KOPT-K1 (cell line): ENCODE results near the gene ZSCAN12.
A peak's percentile ranks its signal among the peaks of the same experiment; 100 is the strongest.

ENCODE experiments used
- H3K27ac ChIP-seq: fragments of 200-600 bp; sonication (generic); 2 replicates; pipeline ENCODE4 v1.5.1; 2016; ENCODE audit warnings: antibody characterized with exemption, mild to moderate bottlenecking, low read depth, low read length; ENCODE audit not compliant: poor library complexity, severe bottlenecking
- H3K36me3 ChIP-seq: fragments of 200-600 bp; sonication (generic); 2 replicates; pipeline ENCODE4 v1.5.1; 2017; ENCODE audit warnings: antibody characterized with exemption, mild to moderate bottlenecking, low read length, moderate library complexity; ENCODE audit not compliant: insufficient read depth
- H3K9me3 ChIP-seq: fragments of 200-600 bp; sonication (generic); 2 replicates; pipeline ENCODE4 v1.5.1; 2017; ENCODE audit warnings: antibody characterized with exemption, low read length, mild to moderate bottlenecking; ENCODE audit not compliant: insufficient read depth, poor library complexity, severe bottlenecking

The ZSCAN12 gene

DNA sequence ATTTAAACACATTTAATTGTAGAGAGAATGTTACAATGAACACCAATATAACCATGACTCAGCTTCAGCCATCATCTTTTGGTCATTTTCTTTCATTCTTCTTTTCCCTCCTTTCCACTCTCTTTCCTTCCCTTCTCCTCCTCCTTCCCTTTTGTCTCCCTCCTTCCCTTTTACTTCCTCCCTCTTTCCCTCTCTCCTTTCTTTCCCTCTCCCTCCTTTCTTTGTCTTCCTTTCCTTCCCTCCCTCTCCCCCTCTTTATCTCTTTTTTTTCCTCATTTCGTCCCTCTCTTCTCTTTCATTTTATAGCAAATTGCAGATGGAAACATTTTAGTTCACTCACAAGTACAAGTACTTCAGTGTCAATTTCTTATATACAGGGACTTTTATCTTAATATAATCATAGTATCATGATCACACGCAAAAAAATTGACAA lies 48.0 kb downstream of the ZSCAN12 start:
- H3K9me3 ChIP-seq, result no peaks in the 10 kb centered on the region
- H3K36me3 ChIP-seq, result no peaks in the 10 kb centered on the region; the same call in 1 of the 2 replicates
- no peak overlapping the region for H3K27ac ChIP-seq

DNA sequence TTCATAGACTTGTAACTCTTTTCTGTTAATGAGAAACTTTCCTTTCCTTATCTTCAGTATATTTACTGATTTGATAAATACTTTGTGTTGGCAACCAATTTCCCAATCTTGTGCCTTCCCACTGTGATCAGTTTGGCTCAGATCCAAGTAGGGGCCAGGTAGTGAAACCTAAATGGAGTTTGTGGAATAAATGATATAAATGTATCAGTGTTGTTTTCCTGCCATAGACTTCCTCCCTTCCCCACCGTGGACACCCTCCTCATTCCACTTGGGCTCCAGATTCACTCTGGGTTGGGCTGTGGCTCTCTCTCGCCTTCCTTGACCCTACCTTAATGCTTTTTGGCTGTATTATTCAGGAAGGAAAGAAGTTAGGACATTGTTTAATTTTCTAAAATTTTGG lies 48.5 kb downstream of the ZSCAN12 start:
- no peaks in the 10 kb centered on the region; the same call in 1 of the 2 replicates for H3K36me3 ChIP-seq
- H3K27ac ChIP-seq, result no peak overlapping the region
- H3K9me3 ChIP-seq, result no peaks in the 10 kb centered on the region

DNA sequence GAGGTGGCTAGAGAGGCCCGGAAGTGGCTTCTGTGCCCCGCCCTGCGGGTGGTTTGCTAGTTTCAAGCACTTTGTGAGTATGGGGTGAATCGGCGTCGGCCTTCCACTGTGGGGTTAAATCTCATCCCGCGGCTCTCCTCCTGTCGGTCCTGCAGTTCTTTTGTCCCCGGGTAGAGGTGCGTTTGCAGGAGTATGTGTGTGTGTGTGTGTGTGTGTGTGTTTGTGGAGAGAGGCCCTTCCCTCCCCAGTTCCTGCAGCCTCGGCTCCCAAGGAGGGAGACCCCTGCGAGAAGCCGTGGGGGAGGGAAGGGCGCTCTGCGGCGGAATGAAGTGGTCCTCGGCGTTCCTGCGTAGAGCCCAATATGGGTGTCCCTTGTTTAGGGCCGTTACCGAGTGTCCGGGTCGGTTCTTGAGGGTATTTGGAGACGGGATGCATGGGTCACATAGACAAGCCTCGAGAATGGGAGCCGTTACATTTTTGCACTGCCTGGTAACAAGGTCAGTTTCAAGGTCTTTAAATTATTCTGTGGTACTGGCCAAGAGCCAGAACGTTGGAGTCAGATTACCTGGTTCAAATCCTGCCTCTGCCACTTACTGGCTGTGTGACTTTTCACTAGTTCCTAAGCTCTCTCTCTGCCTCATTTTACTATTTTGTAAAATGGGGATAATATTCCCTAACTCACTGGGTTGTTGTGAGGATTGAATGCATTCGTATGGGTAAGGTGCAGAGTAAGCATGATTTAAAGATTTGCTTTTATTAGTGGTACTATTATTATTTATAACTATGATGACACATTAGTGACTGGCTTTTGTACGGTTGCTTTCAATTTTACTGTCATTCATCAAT lies 49.4 kb downstream of the ZSCAN12 start, which contains the start of gene ZKSCAN3:
TSS of gene ZKSCAN3 (plus strand) at position 56 of the 846 bp plus-strand sequence. CDS start 9,640 bp downstream, outside the sequence.
- H3K36me3 ChIP-seq, result no peaks in the 10 kb centered on the region; the same call in 1 of the 2 replicates
- no peaks in the 10 kb centered on the region for H3K9me3 ChIP-seq
- H3K27ac ChIP-seq, result peak within 1 kb of the TSS; percentile 76

DNA sequence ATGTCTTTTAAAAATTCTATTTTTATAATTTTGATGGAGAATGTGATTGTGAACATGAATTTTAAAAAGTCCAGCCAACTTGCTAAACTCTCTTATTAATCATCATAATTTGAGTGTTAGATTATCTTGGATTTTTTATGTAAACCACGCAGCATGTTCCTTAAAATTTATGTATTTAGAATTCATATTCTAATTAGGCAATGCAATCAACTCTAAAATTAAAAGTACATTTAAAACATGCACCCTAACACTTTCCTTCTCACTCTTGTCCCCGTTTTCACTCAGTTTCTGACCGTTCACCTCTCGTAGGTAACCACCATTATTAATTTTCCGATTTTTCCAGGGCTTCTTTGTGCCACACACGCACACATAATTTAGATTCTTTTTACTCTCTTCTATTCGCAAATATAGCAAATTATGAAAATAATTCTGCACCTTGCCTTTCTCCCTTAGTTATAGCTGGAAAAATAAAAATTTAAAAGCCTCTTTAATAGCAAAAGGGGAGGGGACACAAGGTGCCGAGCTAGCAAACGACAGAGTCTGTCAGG lies 50.1 kb downstream of the ZSCAN12 start:
- no peaks in the 10 kb centered on the region for H3K9me3 ChIP-seq
- H3K36me3 ChIP-seq, result no peaks in the 10 kb centered on the region; the same call in 1 of the 2 replicates
- H3K27ac ChIP-seq, result peak overlapping the region; percentile 76

DNA sequence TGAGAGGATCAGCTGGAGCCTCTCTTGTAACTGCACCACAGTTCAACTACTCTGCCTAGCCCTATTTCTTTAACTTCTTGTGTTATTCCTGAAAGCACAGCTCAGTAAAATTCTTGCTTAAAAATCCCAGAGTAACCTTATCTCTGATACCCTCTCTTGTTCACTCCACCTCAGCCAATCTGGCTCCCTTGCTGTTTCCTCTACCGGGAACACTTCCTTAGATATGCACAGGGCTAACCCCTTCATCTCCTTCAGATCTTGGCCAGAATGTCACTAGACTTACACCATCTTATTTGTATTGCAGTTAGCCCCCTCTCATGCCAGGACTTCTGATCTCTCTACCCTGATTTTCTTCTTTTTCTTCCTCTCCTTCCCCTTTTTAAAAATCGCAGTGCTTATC lies 52.4 kb downstream of the ZSCAN12 start:
- Histone ChIP-seq H3K36me3 (no peaks in the 10 kb centered on the region), H3K9me3 (no peaks in the 10 kb centered on the region), H3K27ac (no peak overlapping the region)

DNA sequence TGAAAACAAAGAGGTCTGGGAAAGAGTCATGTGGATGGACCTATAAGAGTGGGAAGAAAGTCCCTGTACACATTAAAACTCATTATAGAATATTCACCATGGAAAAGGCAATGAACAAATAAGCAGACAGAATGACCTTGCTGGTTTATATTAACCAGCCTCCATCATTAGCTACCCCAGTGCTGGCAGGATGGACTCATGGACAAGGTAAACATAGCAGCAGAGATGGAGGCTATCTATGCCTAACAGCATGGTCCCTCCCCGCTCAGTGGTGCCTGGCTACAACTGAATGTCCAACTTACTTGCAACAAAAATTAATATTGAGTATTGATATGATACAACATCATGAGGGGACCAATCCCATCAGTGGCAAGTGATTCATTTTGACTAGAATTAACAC lies 54.3 kb downstream of the ZSCAN12 start:
- Histone ChIP-seq H3K27ac (no peak overlapping the region), H3K9me3 (peaks cover 3% of the 10 kb centered on the region), H3K36me3 (no peaks in the 10 kb centered on the region)

DNA sequence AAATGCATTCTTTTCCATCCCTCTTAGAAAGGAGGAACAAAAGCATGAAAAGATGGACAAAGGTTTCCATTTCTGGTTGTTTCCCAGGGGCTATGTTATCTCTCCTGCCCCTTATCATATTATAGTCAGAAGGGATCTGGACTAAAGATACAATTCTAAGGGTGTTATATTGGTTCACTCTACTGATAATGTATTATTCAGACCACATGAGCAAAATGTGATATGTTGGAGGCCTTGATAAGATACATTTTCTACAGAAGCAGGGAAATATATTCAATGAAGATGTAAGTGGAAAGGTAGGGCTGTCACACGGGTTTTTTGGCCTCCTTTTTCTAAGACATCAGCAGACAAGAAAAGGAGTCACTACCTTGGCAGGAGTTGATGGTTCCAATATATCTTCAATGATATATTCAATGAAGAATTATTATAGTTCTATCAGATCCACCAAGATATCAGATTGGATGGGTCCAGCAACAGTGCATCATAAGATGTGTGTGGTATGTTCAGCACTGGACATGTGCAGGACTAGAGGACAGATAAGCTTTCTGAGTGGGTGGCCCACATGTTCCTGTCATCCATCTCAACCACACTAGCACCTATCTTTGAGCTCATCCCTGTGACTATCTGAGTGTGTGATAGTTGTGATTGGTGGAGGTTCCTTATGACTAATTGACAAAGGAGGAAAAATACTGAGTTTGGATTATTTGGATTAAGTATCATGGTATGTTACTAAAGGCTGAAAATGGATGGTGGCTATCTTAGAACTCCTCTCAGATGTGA lies 55.5 kb downstream of the ZSCAN12 start:
- peaks cover 9% of the 10 kb centered on the region for H3K9me3 ChIP-seq
- no peaks in the 10 kb centered on the region for H3K36me3 ChIP-seq
- H3K27ac ChIP-seq, result no peak overlapping the region

DNA sequence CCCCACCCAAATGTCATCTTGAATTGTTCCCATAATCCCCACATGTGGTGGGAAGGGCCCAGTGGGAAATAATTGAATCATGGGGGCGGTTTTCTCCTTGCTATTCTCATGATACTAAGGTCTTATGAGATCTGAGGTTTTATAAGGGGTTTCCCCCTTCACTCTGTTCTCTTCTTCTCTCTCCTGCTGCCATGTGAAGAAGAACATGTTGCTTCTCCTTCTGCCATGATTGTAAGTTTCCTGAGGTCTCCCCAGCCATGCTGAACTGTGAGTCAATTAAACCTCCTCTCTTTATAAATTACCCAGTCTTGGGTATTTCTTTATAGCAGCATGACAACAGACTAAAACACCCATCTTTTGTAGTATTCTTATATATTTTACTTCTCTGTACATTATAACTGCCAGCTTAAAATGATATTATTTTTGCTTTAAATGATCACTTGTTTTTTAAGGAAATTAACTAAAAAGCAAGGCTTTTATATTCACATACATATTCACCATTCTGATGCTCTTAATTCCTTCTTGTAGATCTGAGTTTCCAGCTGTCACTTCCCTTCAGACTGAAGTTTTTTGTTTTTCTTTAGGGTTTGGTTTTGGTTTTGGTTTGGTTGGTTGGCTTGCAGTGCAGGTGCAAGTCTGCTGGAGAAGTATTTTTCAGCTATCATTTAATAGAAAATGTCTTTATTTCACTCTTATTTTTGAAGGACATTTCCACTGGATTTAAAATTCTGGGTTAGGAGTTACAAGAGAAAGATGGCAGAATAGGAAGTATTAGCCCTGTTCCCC lies 59.0 kb downstream of the ZSCAN12 start:
- Histone ChIP-seq H3K9me3 (peaks cover 9% of the 10 kb centered on the region), H3K27ac (no peak overlapping the region), H3K36me3 (no peaks in the 10 kb centered on the region)

DNA sequence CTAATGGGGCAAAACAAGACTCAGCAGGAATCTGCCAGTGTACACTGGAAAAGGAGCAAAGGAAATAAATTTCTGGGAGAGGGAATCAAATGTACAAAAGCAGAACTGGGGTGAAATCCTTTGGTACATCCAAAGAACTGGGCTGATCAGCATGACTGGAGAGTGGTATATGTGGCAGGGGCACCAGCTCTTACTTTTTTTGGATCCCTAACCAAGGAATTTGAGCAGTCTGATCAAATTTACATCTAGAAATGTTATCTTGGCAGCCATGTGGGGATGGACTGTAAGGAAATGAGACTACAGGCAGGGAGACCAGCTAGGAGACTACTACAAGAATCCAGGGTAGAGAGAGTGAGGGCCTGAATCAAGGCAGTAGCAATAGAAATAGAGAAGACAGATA lies 62.4 kb downstream of the ZSCAN12 start:
- H3K9me3 ChIP-seq, result peaks cover 9% of the 10 kb centered on the region
- H3K36me3 ChIP-seq, result no peaks in the 10 kb centered on the region
- peak overlapping the region; percentile 82 for H3K27ac ChIP-seq

DNA sequence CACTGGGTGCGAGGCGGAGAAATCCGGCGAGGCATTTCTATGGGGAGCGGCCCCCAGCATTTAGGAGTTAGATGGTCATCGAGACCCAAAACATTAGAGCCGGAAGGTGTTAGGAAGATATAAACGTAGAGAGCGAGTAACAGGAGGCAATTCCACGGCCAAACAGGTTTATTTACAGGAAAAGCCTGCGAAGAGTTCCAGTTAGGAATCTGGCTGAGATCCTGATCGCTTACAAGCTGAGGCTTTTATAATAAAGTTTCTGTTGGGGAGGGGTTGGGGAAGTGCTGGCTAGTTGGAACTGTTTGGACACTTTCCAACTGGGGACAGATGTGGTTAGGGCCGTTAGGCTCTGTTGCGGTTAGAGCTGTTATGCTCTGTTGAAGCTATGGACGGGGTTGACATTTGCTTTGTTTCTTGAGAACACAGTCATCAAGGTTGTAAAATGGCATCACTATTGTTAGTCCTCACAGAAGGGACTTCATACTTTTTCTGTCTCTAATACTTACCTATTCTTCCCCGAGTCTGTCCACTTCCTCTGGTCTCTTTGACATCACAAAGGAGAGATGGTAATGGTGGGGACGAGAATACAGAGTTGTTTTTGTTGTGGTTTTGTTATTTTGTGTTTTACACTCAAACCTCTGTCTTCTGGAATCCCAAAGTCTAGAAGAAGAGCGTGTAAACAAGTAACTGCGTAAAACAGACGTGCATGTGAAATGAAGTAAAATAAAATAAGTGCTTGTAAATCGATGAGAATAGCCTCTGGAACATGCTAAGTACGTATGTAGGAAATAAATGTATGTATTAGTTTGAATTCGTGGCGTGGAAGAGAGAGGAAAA lies 63.0 kb downstream of the ZSCAN12 start:
- H3K36me3 ChIP-seq, result no peaks in the 10 kb centered on the region
- H3K27ac ChIP-seq, result peak overlapping the region; percentile 82
- H3K9me3 ChIP-seq, result peaks cover 9% of the 10 kb centered on the region

DNA sequence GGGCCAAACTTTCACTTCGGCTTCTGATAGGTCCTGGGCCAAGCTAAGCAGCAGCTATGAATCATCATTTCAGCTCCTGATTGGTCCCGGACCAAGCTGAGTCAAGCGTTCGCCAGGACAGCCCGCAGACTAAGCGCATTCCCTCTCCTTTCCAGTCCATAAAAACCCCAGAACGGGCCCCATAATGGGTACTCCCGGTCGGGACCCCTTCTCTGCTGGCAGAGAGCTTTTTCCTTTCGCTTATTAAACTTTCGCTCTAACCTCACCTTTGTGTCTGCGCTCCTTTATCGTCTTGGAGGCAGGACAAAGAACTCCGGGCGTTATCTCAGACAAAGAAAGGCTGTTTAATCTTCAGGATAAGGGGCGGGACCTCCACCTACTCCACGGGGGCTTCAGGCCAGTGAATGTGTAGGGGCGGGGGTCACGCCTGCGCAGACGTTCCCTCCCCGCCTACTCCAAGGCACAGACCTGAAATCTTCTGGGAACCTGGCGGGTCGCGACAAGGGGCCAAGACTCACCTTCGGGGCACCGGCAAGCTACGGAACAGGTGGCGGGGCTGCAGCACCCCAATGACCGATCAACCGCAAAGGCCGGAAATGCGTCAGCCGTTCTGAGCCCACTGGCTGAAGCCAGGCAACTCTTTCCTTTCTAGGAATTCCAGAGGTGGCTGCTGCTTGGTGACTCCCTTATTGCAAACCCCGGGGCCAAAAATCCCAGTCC lies 63.8 kb downstream of the ZSCAN12 start, which contains the start of gene ZSCAN31:
TSS of gene ZSCAN31 (minus strand) at position 585 of the 720 bp plus-strand sequence. CDS start 6,465 bp downstream, outside the sequence.
- peak within 1 kb of the TSS; percentile 82 for H3K27ac ChIP-seq
- H3K9me3 ChIP-seq, result peaks cover 9% of the 10 kb centered on the region
- H3K36me3 ChIP-seq, result no peaks in the 10 kb centered on the region

DNA sequence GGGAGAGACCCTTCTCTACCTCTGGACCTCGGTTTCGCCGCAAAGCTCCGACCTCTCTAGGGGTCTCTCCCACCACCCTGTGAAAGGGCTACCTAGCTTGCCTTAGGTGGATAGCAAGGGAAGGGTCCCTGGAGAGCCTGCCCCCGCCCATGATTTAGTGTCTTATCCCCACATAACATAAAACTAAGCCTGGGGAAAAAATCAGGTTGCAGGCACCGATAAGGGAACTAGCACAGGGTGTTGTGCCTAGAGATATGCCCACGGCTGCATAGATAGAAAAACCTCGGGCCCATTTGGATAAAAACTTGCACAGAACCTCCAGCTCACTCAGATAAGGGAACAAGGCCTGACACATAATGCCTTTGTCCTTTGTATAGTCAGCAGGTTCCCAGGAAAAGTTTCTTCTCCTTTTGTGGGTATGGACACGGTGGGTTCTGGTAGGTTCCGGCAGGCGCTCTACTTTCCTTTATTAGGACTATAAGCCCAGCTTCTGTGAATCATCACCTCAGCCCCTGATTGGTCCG lies 64.4 kb downstream of the ZSCAN12 start:
- Histone ChIP-seq H3K36me3 (no peaks in the 10 kb centered on the region), H3K27ac (peak overlapping the region; percentile 82), H3K9me3 (peaks cover 5% of the 10 kb centered on the region)
